HCT116 (cell line): ENCODE results near the gene ITGB7. TPM values are rescaled to one million over a fixed set of nuclear protein-coding genes. Genes with fewer than 3 reads are reported as not detected.

ENCODE experiments used
- ATAC-seq: fragments of 200-7000 bp; cut with Tn5 transposase; 2 replicates; pipeline ENCODE4 v1.9.1; 2020; ENCODE audit warnings: mild to moderate bottlenecking, moderate library complexity
- BruUV-seq: library from RNA; stranded (reverse); fragments of 400-500 nt; replicated peaks from 2 replicates; lab custom pipeline; 2021; lab: Mats Ljungman, UMichigan
- CTCF ChIA-PET: fragments of 300-600 bp; sonication (Branson Sonifier 250); formaldehyde crosslinking; loops from one replicate; lab custom pipeline; 2021; ENCODE audit warnings: antibody characterized with exemption; lab: Charles Lee
- POLR2A ChIA-PET: fragments of 300-600, 350-600 bp; sonication (Branson Sonifier 250); formaldehyde crosslinking; loops from one replicate; lab custom pipeline; 2021; ENCODE audit warnings: antibody characterized with exemption; lab: Charles Lee
- RAD21 ChIA-PET, 2 experiments: fragments of 300-600 bp; sonication (Branson Sonifier 250); formaldehyde crosslinking; loops; one replicate each; lab custom pipeline; 2023; ENCODE audit warnings: low total read pairs in 2 of 2; ENCODE audit not compliant: uncharacterized antibody in 2 of 2, unreplicated experiment in 2 of 2, low non-redundant PET in 1 of 2; lab: Charles Lee
- DNase-seq: peaks from one replicate; pipeline ENCODE4 v3.0.0-alpha.2; 2010; ENCODE audit warnings: low read depth, low spot score
- H2AFZ ChIP-seq: fragments of 200-600 bp; shearing (Covaris generic), sonication (generic); 2 replicates; pipeline ENCODE4 v1.6.1; 2017; ENCODE audit warnings: low read depth, mixed run types, mixed read lengths, antibody characterized with exemption, low read length; ENCODE audit not compliant: poor library complexity, severe bottlenecking
- H3K27ac ChIP-seq: 2 replicates; pipeline ENCODE4 v1.5.1; 2012; ENCODE audit warnings: low read depth, low read length
- H3K27me3 ChIP-seq: fragments of 200-600 bp; sonication (generic); 2 replicates; pipeline ENCODE4 v1.6.1; 2016; ENCODE audit warnings: mixed run types, low read length, mixed read lengths; ENCODE audit not compliant: insufficient read depth
- H3K36me3 ChIP-seq, 2 experiments: fragments of 200-500 bp in 1 of 2; fragments of 200-600 bp in 1 of 2; sonication (Bioruptor generic) in 1 of 2; sonication (generic) in 1 of 2; 2 replicates each; pipeline versions ENCODE4 v1.5.1 to v1.6.1; 2014 to 2016; ENCODE audit warnings: low read length in 2 of 2, inconsistent platforms in 1 of 2, mixed read lengths in 1 of 2, mixed run types in 1 of 2; ENCODE audit not compliant: insufficient read depth in 2 of 2, control insufficient read depth in 1 of 2
- H3K4me1 ChIP-seq, 2 experiments: fragments of 200-600 bp in 1 of 2; sonication (generic) in 1 of 2; 2 replicates each; pipeline versions ENCODE4 v1.5.1 to v1.6.1; 2012 to 2017; ENCODE audit warnings: low read length in 2 of 2, inconsistent platforms in 1 of 2, mild to moderate bottlenecking in 1 of 2, mixed read lengths in 1 of 2, mixed run types in 1 of 2, moderate library complexity in 1 of 2; ENCODE audit not compliant: insufficient read depth in 2 of 2, control insufficient read depth in 1 of 2
- H3K4me2 ChIP-seq: fragments of 200-600 bp; sonication (generic); 2 replicates; pipeline ENCODE4 v1.6.1; 2017; ENCODE audit warnings: mixed run types, low read length, mixed read lengths
- H3K4me3 ChIP-seq, 2 experiments: fragments of 200-600 bp in 1 of 2; sonication (generic) in 1 of 2; replicated peaks in 1 of 2; 2 replicates each; pipeline ENCODE4 v1.5.1; 2011 to 2016; ENCODE audit warnings: low read length in 2 of 2, control low read depth in 1 of 2, low read depth in 1 of 2, mild to moderate bottlenecking in 1 of 2, mixed read lengths in 1 of 2, mixed run types in 1 of 2
- H3K79me2 ChIP-seq: fragments of 200-600 bp; sonication (generic); 2 replicates; pipeline ENCODE4 v1.6.1; 2017; ENCODE audit warnings: mild to moderate bottlenecking, mixed run types, low read length, moderate library complexity, mixed read lengths; ENCODE audit not compliant: insufficient read depth
- H3K9ac ChIP-seq: fragments of 200-600 bp; sonication (generic); 2 replicates; pipeline ENCODE4 v1.6.1; 2016; ENCODE audit warnings: low read length, mixed read lengths
- H3K9me2 ChIP-seq: fragments of 200-600 bp; sonication (generic), shearing (Covaris generic); 2 replicates; pipeline ENCODE4 v1.6.1; 2017; ENCODE audit warnings: mixed run types, mild to moderate bottlenecking, moderate library complexity; ENCODE audit not compliant: insufficient read depth
- H3K9me3 ChIP-seq, 2 experiments: fragments of 200-500 bp in 1 of 2; fragments of 200-600 bp in 1 of 2; sonication (Bioruptor generic) in 1 of 2; sonication (generic) in 1 of 2; 2 replicates each; pipeline ENCODE4 v1.6.1; 2014 to 2017; ENCODE audit warnings: low read length in 2 of 2, mixed read lengths in 2 of 2, inconsistent platforms in 1 of 2, low read depth in 1 of 2, mild to moderate bottlenecking in 1 of 2, mixed run types in 1 of 2, moderate library complexity in 1 of 2; ENCODE audit not compliant: control insufficient read depth in 1 of 2, insufficient read depth in 1 of 2
- H4K20me1 ChIP-seq: fragments of 200-600 bp; sonication (generic), shearing (Covaris generic); 2 replicates; pipeline ENCODE4 v1.6.1; 2017; ENCODE audit warnings: mixed run types, mild to moderate bottlenecking, moderate library complexity; ENCODE audit not compliant: insufficient read depth
- CBX3 ChIP-seq: IDR thresholded peaks from 2 replicates; pipeline ENCODE4 v1.6.1; 2012; ENCODE audit warnings: low read depth
- CEBPB ChIP-seq: IDR thresholded peaks from 2 replicates; pipeline ENCODE4 v1.6.1; 2012; ENCODE audit warnings: low read depth
- POLR2AphosphoS5 ChIP-seq: IDR thresholded peaks from 2 replicates; pipeline ENCODE4 v1.6.1; 2011; ENCODE audit warnings: mild to moderate bottlenecking, low read depth, low read length, moderate library complexity
- RAD21 ChIP-seq: IDR thresholded peaks from 2 replicates; pipeline ENCODE4 v1.6.1; 2012; ENCODE audit warnings: low read depth, mild to moderate bottlenecking
- SIN3A ChIP-seq: IDR thresholded peaks from 2 replicates; pipeline ENCODE4 v1.6.1; 2012; ENCODE audit warnings: low read depth
- SP1 ChIP-seq: IDR thresholded peaks from 2 replicates; pipeline ENCODE4 v1.6.1; 2012; ENCODE audit warnings: low read depth
- TCF7L2 ChIP-seq: IDR thresholded peaks from 2 replicates; pipeline ENCODE4 v1.7.0; 2011; ENCODE audit warnings: borderline replicate concordance, inconsistent platforms; ENCODE audit not compliant: insufficient read depth, insufficient read length; ENCODE audit errors: extremely low read depth
- ZFX ChIP-seq: fragments of 450-650 bp; IDR thresholded peaks from 2 replicates; pipeline ENCODE4 v1.6.1; 2017
- intact Hi-C: fragments of 100-400 bp; cut with micrococcal nuclease; formaldehyde crosslinking; loops from 2 replicates; pipeline ENCODE4 v1.10.0; 2022
- total RNA-seq: library from RNA; stranded (reverse); gene quantifications from one replicate; pipeline ENCODE4 v1.2.1, GENCODE V29; 2021; ENCODE audit not compliant: unreplicated experiment
- TF ChIP-seq, protein P1 (sequence below): IDR thresholded peaks from 2 replicates; pipeline ENCODE4 v1.6.1; 2012
- TF ChIP-seq, protein P2 (sequence below), 3 experiments: fragments of 200-600 bp in 1 of 3; sonication (generic) in 1 of 3; IDR thresholded peaks in 2 of 3; conservative IDR thresholded peaks in 1 of 3; 2 replicates each; pipeline ENCODE4 v1.5.1; 2012 to 2017; ENCODE audit warnings: low read depth in 2 of 3, low read length in 2 of 3, antibody characterized with exemption in 1 of 3, borderline replicate concordance in 1 of 3, control low read depth in 1 of 3, mild to moderate bottlenecking in 1 of 3, mixed read lengths in 1 of 3, mixed run types in 1 of 3, moderate library complexity in 1 of 3; ENCODE audit not compliant: insufficient read depth in 1 of 3
- TF ChIP-seq, protein P3 (sequence below): IDR thresholded peaks from 2 replicates; pipeline ENCODE4 v1.6.1; 2012

Gene ITGB7
- total RNA-seq, 1 experiment from 2014 or later = 1.9 TPM

DNA sequence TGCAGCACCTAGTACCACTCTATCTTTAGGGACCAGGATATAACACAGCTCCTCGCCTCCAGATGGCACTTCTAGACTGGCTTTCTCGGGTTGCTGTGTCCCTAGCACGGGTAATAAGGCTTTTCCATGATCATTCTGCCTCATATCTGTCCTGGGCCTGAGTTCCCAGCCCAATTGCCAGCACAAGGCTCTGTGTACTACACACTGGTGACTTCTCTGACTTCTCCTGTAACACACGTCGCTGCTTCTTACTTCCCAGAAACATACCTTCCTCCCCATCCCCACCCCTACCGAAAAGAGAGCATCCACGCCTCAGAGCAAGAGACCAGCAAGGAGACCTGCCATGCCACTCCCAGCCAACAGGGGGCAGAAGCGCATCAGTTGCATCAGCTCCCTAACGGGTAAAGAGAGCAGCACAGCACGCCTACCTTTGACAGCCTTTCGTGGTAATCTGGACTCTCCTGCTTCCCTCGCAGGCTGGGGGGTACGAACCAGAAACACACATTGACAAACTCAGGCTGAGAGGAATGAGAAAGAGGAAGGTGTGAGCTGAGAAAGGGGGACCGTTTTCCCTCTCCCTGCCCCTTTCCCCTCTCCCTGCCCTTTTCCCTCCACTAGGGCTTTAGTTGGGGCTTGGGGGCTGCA lies 47.7 kb downstream of the ITGB7 start:
- Histone ChIP-seq H4K20me1 (no peaks in the 10 kb centered on the region), H3K4me1 (peaks cover 3 to 15% of the 10 kb centered on the region in 2 experiments; a peak in 3 of 4 replicates), H3K9me2 (no peaks in the 10 kb centered on the region), H2AFZ (peak overlapping the region; percentile 67)
- intact Hi-C loops = loop anchor here (1.0 kb wide), 3 partner anchors 31 to 128 kb away; no protein-coding TSS in a partner anchor
- peak; percentile 72 for DNase-seq
- RAD21 ChIA-PET = interaction anchor here (0.9 to 1.8 kb wide), 6 partner anchors 21 to 162 kb away, joined by 3 to 8 read pairs (median 4); partner anchors contain the start of genes AAAS (in 1 of the 2), CSAD (in 1 of the 2) and ZNF740 (in 1 of the 2)
- TF ChIP-seq CEBPB (no peak), POLR2AphosphoS5 (peak; percentile 26; the same call in 1 of the 2 replicates), CBX3 (0 out of 2 replicates have a peak, but pooled peaks have one; percentile 32), SP1 (no peak), TCF7L2 (no peak), SIN3A (no peak), ZFX (no peak), RAD21 (peak; percentile 77)
- TF ChIP-seq, protein P1, sequence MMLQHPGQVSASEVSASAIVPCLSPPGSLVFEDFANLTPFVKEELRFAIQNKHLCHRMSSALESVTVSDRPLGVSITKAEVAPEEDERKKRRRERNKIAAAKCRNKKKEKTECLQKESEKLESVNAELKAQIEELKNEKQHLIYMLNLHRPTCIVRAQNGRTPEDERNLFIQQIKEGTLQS = no peak
- TF ChIP-seq, protein P2, sequence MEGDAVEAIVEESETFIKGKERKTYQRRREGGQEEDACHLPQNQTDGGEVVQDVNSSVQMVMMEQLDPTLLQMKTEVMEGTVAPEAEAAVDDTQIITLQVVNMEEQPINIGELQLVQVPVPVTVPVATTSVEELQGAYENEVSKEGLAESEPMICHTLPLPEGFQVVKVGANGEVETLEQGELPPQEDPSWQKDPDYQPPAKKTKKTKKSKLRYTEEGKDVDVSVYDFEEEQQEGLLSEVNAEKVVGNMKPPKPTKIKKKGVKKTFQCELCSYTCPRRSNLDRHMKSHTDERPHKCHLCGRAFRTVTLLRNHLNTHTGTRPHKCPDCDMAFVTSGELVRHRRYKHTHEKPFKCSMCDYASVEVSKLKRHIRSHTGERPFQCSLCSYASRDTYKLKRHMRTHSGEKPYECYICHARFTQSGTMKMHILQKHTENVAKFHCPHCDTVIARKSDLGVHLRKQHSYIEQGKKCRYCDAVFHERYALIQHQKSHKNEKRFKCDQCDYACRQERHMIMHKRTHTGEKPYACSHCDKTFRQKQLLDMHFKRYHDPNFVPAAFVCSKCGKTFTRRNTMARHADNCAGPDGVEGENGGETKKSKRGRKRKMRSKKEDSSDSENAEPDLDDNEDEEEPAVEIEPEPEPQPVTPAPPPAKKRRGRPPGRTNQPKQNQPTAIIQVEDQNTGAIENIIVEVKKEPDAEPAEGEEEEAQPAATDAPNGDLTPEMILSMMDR (IDR thresholded peaks at IDR 0.05 in 2 of 3, conservative IDR thresholded peaks at IDR 0.05 in 1 of 3; ENCODE audit: borderline replicate concordance in 1 of 3, insufficient read depth in 1 of 3, low read depth in 2 of 3, low read length in 2 of 3) = peak; percentile 94 to 100 (median 99)
- TF ChIP-seq, protein P3, sequence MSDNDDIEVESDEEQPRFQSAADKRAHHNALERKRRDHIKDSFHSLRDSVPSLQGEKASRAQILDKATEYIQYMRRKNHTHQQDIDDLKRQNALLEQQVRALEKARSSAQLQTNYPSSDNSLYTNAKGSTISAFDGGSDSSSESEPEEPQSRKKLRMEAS = peak; percentile 59
- TF ChIP-seq, all 23 proteins: peak for 5
- no peaks in the 10 kb centered on the region for H3K27me3 ChIP-seq
- H3K79me2 ChIP-seq = no peaks in the 10 kb centered on the region
- peak; percentile 96 for ATAC-seq
- peak overlapping the region; percentile 16 to 30; a peak in 3 of 4 replicates for H3K4me3 ChIP-seq
- H3K9me3 ChIP-seq = no peaks in the 10 kb centered on the region
- POLR2A ChIA-PET = interaction anchor here (0.8 to 1.4 kb wide), 3 partner anchors 21 to 80 kb away, joined by 3 to 5 read pairs (median 5); partner anchors contain the start of genes CSAD, SPRYD3 and ZNF740
- no TSS peak for BruUV-seq
- H3K36me3 ChIP-seq = no peaks in the 10 kb centered on the region
- CTCF ChIA-PET = interaction anchor here (0.6 to 3.4 kb wide), 23 partner anchors 10 to 349 kb away, joined by 3 to 34 read pairs (median 4); partner anchors contain the start of genes AAAS, CSAD, PFDN5 and SOAT2
- H3K4me2 ChIP-seq = peak overlapping the region; percentile 69
- H3K9ac ChIP-seq = peak overlapping the region; percentile 31; the same call in 1 of the 2 replicates
- H3K27ac ChIP-seq = peak overlapping the region; percentile 3; the same call in 1 of the 2 replicates
